IMR-90 (cell line): Measurements from ENCODE around the gene GPC5. TPM values are rescaled to one million over a fixed set of nuclear protein-coding genes. Genes with fewer than 3 reads are reported as not detected.

Experiments
- ATAC-seq: fragments of 200-7000 bp; cut with Tn5 transposase; 2 replicates; pipeline ENCODE4 v1.9.1; 2020; ENCODE audit warnings: low read depth, mild to moderate bottlenecking, moderate library complexity
- BruUV-seq: library from RNA; stranded (reverse); fragments of 400-500 nt; replicated peaks from 2 replicates; lab custom pipeline; 2021; lab: Mats Ljungman, UMichigan
- CTCF ChIA-PET: fragments of 300-600 bp; formaldehyde crosslinking; extraction: SDS; loops from one replicate; lab custom pipeline; 2021; ENCODE audit warnings: antibody characterized with exemption; lab: Yijun Ruan, JAX
- POLR2A ChIA-PET: fragments of 300-600 bp; sonication (Branson Sonifier 250); formaldehyde crosslinking; loops from one replicate; lab custom pipeline; 2022; ENCODE audit warnings: antibody characterized with exemption; ENCODE audit not compliant: unreplicated experiment; lab: Charles Lee
- DNase-seq: peaks from one replicate; pipeline ENCODE4 v3.0.0; 2013
- H2AFZ ChIP-seq: replicated peaks from 2 replicates; pipeline ENCODE3; 2013; ENCODE audit warnings: low read length, mild to moderate bottlenecking; ENCODE audit not compliant: poor library complexity
- H2AK5ac ChIP-seq: 2 replicates; pipeline ENCODE4 v1.6.1; 2013; ENCODE audit warnings: low read depth, low read length, inconsistent platforms
- H2AK9ac ChIP-seq: replicated peaks from 2 replicates; pipeline ENCODE3; 2013; ENCODE audit warnings: mild to moderate bottlenecking, low read depth, low read length, moderate library complexity; ENCODE audit not compliant: poor library complexity
- H2BK120ac ChIP-seq: 2 replicates; pipeline ENCODE4 v1.6.1; 2013; ENCODE audit warnings: low read depth, low read length, inconsistent platforms
- H2BK15ac ChIP-seq: 3 replicates; pipeline ENCODE4 v1.6.1; 2013; ENCODE audit warnings: low read depth, low read length, inconsistent platforms
- H2BK20ac ChIP-seq: 2 replicates; pipeline ENCODE4 v1.6.1; 2013; ENCODE audit warnings: low read depth, mild to moderate bottlenecking, inconsistent platforms, low read length, moderate library complexity
- H2BK5ac ChIP-seq: 2 replicates; pipeline ENCODE4 v1.6.1; 2013; ENCODE audit warnings: mild to moderate bottlenecking, low read depth, low read length, inconsistent platforms; ENCODE audit not compliant: poor library complexity, severe bottlenecking
- H3K14ac ChIP-seq: replicated peaks from 2 replicates; pipeline ENCODE4 v1.6.1; 2013; ENCODE audit warnings: low read depth, low read length, inconsistent platforms
- H3K18ac ChIP-seq: 2 replicates; pipeline ENCODE4 v1.6.1; 2013; ENCODE audit warnings: low read depth, low read length, control low read depth
- H3K23ac ChIP-seq: 2 replicates; pipeline ENCODE4 v1.6.1; 2013; ENCODE audit warnings: low read depth, low read length, inconsistent platforms
- H3K27ac ChIP-seq: 2 replicates; pipeline ENCODE4 v1.5.1; 2013; ENCODE audit warnings: mild to moderate bottlenecking, control low read depth, low read length; ENCODE audit not compliant: insufficient read depth
- H3K27me3 ChIP-seq: 2 replicates; pipeline ENCODE4 v1.6.1; 2013; ENCODE audit warnings: low read length; ENCODE audit not compliant: control insufficient read depth, insufficient read depth
- H3K36me3 ChIP-seq: 2 replicates; pipeline ENCODE4 v1.6.1; 2013; ENCODE audit warnings: low read length, mixed read lengths; ENCODE audit not compliant: control insufficient read depth, insufficient read depth
- H3K4ac ChIP-seq: 2 replicates; pipeline ENCODE4 v1.6.1; 2013; ENCODE audit warnings: low read depth, low read length, inconsistent platforms
- H3K4me1 ChIP-seq: 2 replicates; pipeline ENCODE4 v1.6.1; 2013; ENCODE audit warnings: low read length, mixed read lengths; ENCODE audit not compliant: control insufficient read depth, insufficient read depth
- H3K4me2 ChIP-seq: 2 replicates; pipeline ENCODE4 v1.6.1; 2013; ENCODE audit warnings: low read depth, mild to moderate bottlenecking, control low read depth, low read length, moderate library complexity
- H3K4me3 ChIP-seq: 2 replicates; pipeline ENCODE4 v1.5.1; 2013; ENCODE audit warnings: low read depth, mild to moderate bottlenecking, control low read depth, low read length, moderate library complexity; ENCODE audit not compliant: insufficient read depth
- H3K56ac ChIP-seq: 2 replicates; pipeline ENCODE4 v1.6.1; 2013; ENCODE audit warnings: low read length, inconsistent platforms; ENCODE audit not compliant: insufficient read depth; ENCODE audit errors: extremely low read depth
- H3K79me1 ChIP-seq, 2 experiments: 2 replicates each; pipeline ENCODE4 v1.6.1; 2013; ENCODE audit warnings: low read length in 2 of 2, inconsistent platforms in 1 of 2, low read depth in 1 of 2
- H3K9ac ChIP-seq: 2 replicates; pipeline ENCODE4 v1.6.1; 2013; ENCODE audit warnings: low read depth, low read length, control low read depth
- H3K9me1 ChIP-seq: 2 replicates; pipeline ENCODE4 v1.6.1; 2013; ENCODE audit warnings: low read length, inconsistent platforms; ENCODE audit not compliant: insufficient read depth
- H3K9me3 ChIP-seq: 2 replicates; pipeline ENCODE4 v1.6.1; 2013; ENCODE audit warnings: low read length; ENCODE audit not compliant: control insufficient read depth, insufficient read depth
- H4K20me1 ChIP-seq: 2 replicates; pipeline ENCODE4 v1.6.1; 2013; ENCODE audit warnings: low read length, inconsistent platforms; ENCODE audit not compliant: insufficient read depth
- H4K5ac ChIP-seq: 2 replicates; pipeline ENCODE4 v1.6.1; 2013; ENCODE audit warnings: mild to moderate bottlenecking, low read depth, low read length, control low read depth
- H4K8ac ChIP-seq, 2 experiments: 2 replicates each; pipeline ENCODE4 v1.6.1; 2013; ENCODE audit warnings: low read depth in 2 of 2, low read length in 2 of 2, control low read depth in 1 of 2, inconsistent platforms in 1 of 2
- H4K91ac ChIP-seq: 2 replicates; pipeline ENCODE4 v1.6.1; 2013; ENCODE audit warnings: low read depth, low read length, inconsistent platforms; ENCODE audit not compliant: insufficient read depth
- BHLHE40 ChIP-seq: fragments of 150-350 bp; IDR thresholded peaks from 2 replicates; pipeline ENCODE4 v1.6.1; 2016; ENCODE audit warnings: mild to moderate bottlenecking, low read depth, low read length
- CEBPB ChIP-seq: IDR thresholded peaks from 2 replicates; pipeline ENCODE4 v1.6.1; 2012; ENCODE audit warnings: low read depth, low read length, improper control_type of control experiment
- CHD1 ChIP-seq: IDR thresholded peaks from 2 replicates; pipeline ENCODE4 v1.6.1; 2012; ENCODE audit warnings: low read depth, low read length, improper control_type of control experiment
- FOS ChIP-seq: fragments of 150-350 bp; IDR thresholded peaks from 2 replicates; pipeline ENCODE4 v1.6.1; 2016; ENCODE audit warnings: low read depth, low read length
- MAZ ChIP-seq: IDR thresholded peaks from 2 replicates; pipeline ENCODE4 v1.6.1; 2012; ENCODE audit warnings: low read depth, mild to moderate bottlenecking, low read length, improper control_type of control experiment, moderate library complexity, borderline replicate concordance
- MXI1 ChIP-seq: IDR thresholded peaks from 2 replicates; pipeline ENCODE4 v1.6.1; 2012; ENCODE audit warnings: low read depth, mild to moderate bottlenecking, low read length, moderate library complexity, borderline replicate concordance
- NFE2L2 ChIP-seq: fragments of 150-350 bp; IDR thresholded peaks from 2 replicates; pipeline ENCODE4 v1.6.1; 2016; ENCODE audit warnings: low read depth, mild to moderate bottlenecking, low read length
- POLR2A ChIP-seq: IDR thresholded peaks from 2 replicates; pipeline ENCODE4 v1.6.1; 2012; ENCODE audit warnings: mild to moderate bottlenecking, low read depth, low read length
- RAD21 ChIP-seq: IDR thresholded peaks from 2 replicates; pipeline ENCODE4 v1.6.1; 2012; ENCODE audit warnings: low read length, improper control_type of control experiment
- RCOR1 ChIP-seq: IDR thresholded peaks from 2 replicates; pipeline ENCODE4 v1.6.1; 2012; ENCODE audit warnings: mild to moderate bottlenecking, low read length, improper control_type of control experiment; ENCODE audit not compliant: insufficient replicate concordance
- RFX5 ChIP-seq: IDR thresholded peaks from 2 replicates; pipeline ENCODE4 v1.8.0; 2012; ENCODE audit warnings: low read depth, mild to moderate bottlenecking, low read length, moderate library complexity
- WGBS, 2 experiments: methylation state at CpG; one replicate each; pipeline versions ENCODE4 v1.1.5 to v1.1.7; 2013; ENCODE audit warnings: missing lambda C conversion rate in 2 of 2; ENCODE audit not compliant: insufficient read length in 1 of 2; ENCODE audit errors: extremely low coverage in 2 of 2; 5-methylcytosine and 5-hydroxymethylcytosine counted together
- dilution Hi-C: fragments of 300-500 bp; cut with HindIII; formaldehyde crosslinking; loops from one replicate; pipeline ENCODE4 v1.14.3; 2018; ENCODE audit warnings: low sequenced_read_pairs; ENCODE audit not compliant: unreplicated experiment
- in situ Hi-C: fragments of 300-500 bp; cut with MboI; formaldehyde crosslinking; loops from 3 replicates; pipeline ENCODE4 v1.14.3; 2019; ENCODE audit warnings: low sequenced_read_pairs, inconsistent platforms, mixed read lengths
- intact Hi-C: fragments of 100-400 bp; cut with micrococcal nuclease; formaldehyde crosslinking; loops from 2 replicates; pipeline ENCODE4 v1.10.0; 2022
- polyA plus RNA-seq, 3 experiments: library from polyadenylated mRNA; depleted of rRNA; stranded (reverse); fragments of >200 nt; gene quantifications; 2 replicates each; pipeline ENCODE4 v1.2.3, GENCODE V29; 2012; ENCODE audit warnings: low replicate concordance in 1 of 3
- total RNA-seq: library from RNA; depleted of rRNA; stranded (reverse); fragments of >200 nt; gene quantifications from 2 replicates; pipeline ENCODE4 v1.2.3, GENCODE V29; 2012
- TF ChIP-seq, protein P1 (sequence below): fragments of 150-350 bp; IDR thresholded peaks from 2 replicates; pipeline ENCODE4 v1.6.1; 2017; ENCODE audit warnings: mild to moderate bottlenecking, antibody characterized with exemption, low read length, low read depth
- TF ChIP-seq, protein P2 (sequence below): fragments of 150-350 bp; IDR thresholded peaks from 2 replicates; pipeline ENCODE4 v1.6.1; 2016; ENCODE audit warnings: low read depth, mild to moderate bottlenecking, low read length, moderate library complexity, borderline replicate concordance

Gene GPC5
- total and polyA plus RNA-seq, 2 of the 4 experiments (the other 2 are of a cell fraction): 0.94 to 1.8 TPM

DNA sequence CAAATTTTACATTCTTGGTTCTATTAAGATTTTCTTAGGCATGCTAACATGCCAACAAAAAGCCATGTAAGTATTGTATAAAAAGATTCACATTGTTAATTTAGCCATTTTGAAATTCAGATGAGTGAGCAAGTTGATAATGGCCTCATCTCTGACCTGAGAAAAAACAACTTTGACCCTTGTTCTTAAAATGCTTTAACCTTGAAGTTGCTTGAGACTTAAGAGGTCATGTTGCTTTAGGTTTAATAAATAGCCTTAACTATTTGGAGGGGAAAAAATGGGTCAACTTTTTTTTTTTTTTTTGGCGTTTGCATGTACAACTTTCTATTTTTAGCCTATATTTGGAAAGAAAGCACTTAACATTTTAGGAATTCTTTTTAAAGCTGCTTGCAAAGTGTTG, 44.9 kb upstream of the GPC5 start:
- BruUV-seq: no TSS peak
- TF ChIP-seq MXI1 (no peak), FOS (no peak), POLR2A (no peak), MAZ (no peak), BHLHE40 (no peak), CHD1 (no peak), CEBPB (no peak), NFE2L2 (no peak), RCOR1 (no peak), RAD21 (no peak), RFX5 (no peak)
- TF ChIP-seq, protein P1, sequence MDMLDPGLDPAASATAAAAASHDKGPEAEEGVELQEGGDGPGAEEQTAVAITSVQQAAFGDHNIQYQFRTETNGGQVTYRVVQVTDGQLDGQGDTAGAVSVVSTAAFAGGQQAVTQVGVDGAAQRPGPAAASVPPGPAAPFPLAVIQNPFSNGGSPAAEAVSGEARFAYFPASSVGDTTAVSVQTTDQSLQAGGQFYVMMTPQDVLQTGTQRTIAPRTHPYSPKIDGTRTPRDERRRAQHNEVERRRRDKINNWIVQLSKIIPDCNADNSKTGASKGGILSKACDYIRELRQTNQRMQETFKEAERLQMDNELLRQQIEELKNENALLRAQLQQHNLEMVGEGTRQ: no peak
- TF ChIP-seq, protein P2, sequence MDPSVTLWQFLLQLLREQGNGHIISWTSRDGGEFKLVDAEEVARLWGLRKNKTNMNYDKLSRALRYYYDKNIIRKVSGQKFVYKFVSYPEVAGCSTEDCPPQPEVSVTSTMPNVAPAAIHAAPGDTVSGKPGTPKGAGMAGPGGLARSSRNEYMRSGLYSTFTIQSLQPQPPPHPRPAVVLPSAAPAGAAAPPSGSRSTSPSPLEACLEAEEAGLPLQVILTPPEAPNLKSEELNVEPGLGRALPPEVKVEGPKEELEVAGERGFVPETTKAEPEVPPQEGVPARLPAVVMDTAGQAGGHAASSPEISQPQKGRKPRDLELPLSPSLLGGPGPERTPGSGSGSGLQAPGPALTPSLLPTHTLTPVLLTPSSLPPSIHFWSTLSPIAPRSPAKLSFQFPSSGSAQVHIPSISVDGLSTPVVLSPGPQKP: no peak
- no peak overlapping the region for H3K4ac ChIP-seq
- POLR2A ChIA-PET: no interaction called here
- H3K27ac ChIP-seq: no peak overlapping the region
- CTCF ChIA-PET: no interaction called here
- no peak overlapping the region for H2AFZ ChIP-seq
- in situ Hi-C loops: no loop called here
- H4K8ac ChIP-seq: no peak overlapping the region
- peaks cover 15% of the 10 kb centered on the region for H3K36me3 ChIP-seq
- intact Hi-C loops: no loop called here
- no peak overlapping the region for H2AK9ac ChIP-seq
- ATAC-seq (no peak), DNase-seq (no peak)
- no peak overlapping the region for H2BK20ac ChIP-seq
- peaks cover 13 to 26% of the 10 kb centered on the region in 2 experiments for H3K79me1 ChIP-seq
- no peak overlapping the region for H2BK5ac ChIP-seq
- H3K4me2 ChIP-seq: no peak overlapping the region
- H2BK15ac ChIP-seq: no peak overlapping the region
- no peak overlapping the region for H2BK120ac ChIP-seq
- H3K14ac ChIP-seq: no peak overlapping the region
- no peak overlapping the region for H3K9ac ChIP-seq
- dilution Hi-C loops: no loop called here
- H3K9me1 ChIP-seq: 0 out of 2 replicates have a peak, but pooled peaks cover 4% of the 10 kb centered on the region
- no peak overlapping the region for H3K4me3 ChIP-seq
- no peak overlapping the region for H4K5ac ChIP-seq
- H2AK5ac ChIP-seq: no peak overlapping the region
- no peak overlapping the region for H4K91ac ChIP-seq
- no CpG with 5 or more reads among the region's 1 CpG for WGBS, 2 experiments
- H3K18ac ChIP-seq: no peak overlapping the region
- H3K4me1 ChIP-seq: peaks cover 3% of the 10 kb centered on the region
- H3K56ac ChIP-seq: no peak overlapping the region
- H3K27me3 ChIP-seq: no peaks in the 10 kb centered on the region
- H3K9me3 ChIP-seq: no peaks in the 10 kb centered on the region
- peaks cover 16% of the 10 kb centered on the region for H4K20me1 ChIP-seq
- no peak overlapping the region for H3K23ac ChIP-seq
